ENCODE data around the gene NUP214.

The NUP214 gene

GRCh38 chr9:131279863-131280570, 154.6 kb downstream of the NUP214 start:
- no peak for DNase-seq

- no peak for DNase-seq
These were observed 155.3 kb downstream of the NUP214 start for GRCh38 chr9:131280660-131281059.

- no peak for DNase-seq
These were observed 156.0 kb downstream of the NUP214 start for GRCh38 chr9:131281119-131281965.

GRCh38 chr9:131282175-131282574, 156.8 kb downstream of the NUP214 start:
- DNase-seq, result no peak

GRCh38 chr9:131282688-131283422, 157.5 kb downstream of the NUP214 start:
- DNase-seq, result no peak

Data from activated CD4-positive, alpha-beta T cell treated with anti-CD3 and anti-CD28 coated beads, Interleukin-2, amount 50 U/mL, for 4 hours (primary cell).